Activated naive CD4-positive, alpha-beta T cell treated with anti-CD3 and anti-CD28 coated beads for 36 hours (primary cell): ENCODE measurements around the gene NID1. TPM values are rescaled to one million over a fixed set of nuclear protein-coding genes. Genes with fewer than 3 reads are reported as not detected.
"Not testable (repeated sequence)": the region's sequence is repeated elsewhere in the genome, so short reads cannot be mapped to it uniquely, and the experiment has no call there.

Experiments used
- CTCF ChIA-PET: fragments of 350-600 bp; sonication (Branson Sonifier 250); formaldehyde crosslinking; loops from one replicate; lab custom pipeline; 2021; ENCODE audit warnings: antibody characterized with exemption; lab: Charles Lee
- DNase-seq: peaks from one replicate; pipeline ENCODE4 v3.0.0-alpha.2; 2020
- H3K27ac Mint-ChIP-seq: one replicate; pipeline ENCODE4 v1.8.0; 2021; ENCODE audit warnings: mild to moderate bottlenecking, mixed read lengths
- H3K27me3 Mint-ChIP-seq: one replicate; pipeline ENCODE4 v1.8.0; 2021; ENCODE audit warnings: low read depth, mixed read lengths
- H3K36me3 Mint-ChIP-seq: one replicate; pipeline ENCODE4 v1.8.0; 2021; ENCODE audit warnings: low read depth, mixed read lengths
- H3K4me1 Mint-ChIP-seq: one replicate; pipeline ENCODE4 v1.8.0; 2021; ENCODE audit warnings: low read depth, mixed read lengths
- H3K4me3 Mint-ChIP-seq: one replicate; pipeline ENCODE4 v1.8.0; 2021; ENCODE audit warnings: mild to moderate bottlenecking, moderate library complexity, mixed read lengths
- H3K9me3 Mint-ChIP-seq: one replicate; pipeline ENCODE4 v1.8.0; 2021; ENCODE audit warnings: mixed read lengths
- intact Hi-C: fragments of 100-400 bp; cut with micrococcal nuclease; formaldehyde crosslinking; loops from one replicate; pipeline ENCODE4 v1.15.1; 2023
- total RNA-seq, 2 experiments: library from RNA; stranded (reverse); gene quantifications; one replicate each; pipeline ENCODE4 v1.2.3, GENCODE V29; 2021

Gene NID1
- total RNA-seq, 2 experiments from 2014 or later = 0.10 TPM; not detected in 1

DNA sequence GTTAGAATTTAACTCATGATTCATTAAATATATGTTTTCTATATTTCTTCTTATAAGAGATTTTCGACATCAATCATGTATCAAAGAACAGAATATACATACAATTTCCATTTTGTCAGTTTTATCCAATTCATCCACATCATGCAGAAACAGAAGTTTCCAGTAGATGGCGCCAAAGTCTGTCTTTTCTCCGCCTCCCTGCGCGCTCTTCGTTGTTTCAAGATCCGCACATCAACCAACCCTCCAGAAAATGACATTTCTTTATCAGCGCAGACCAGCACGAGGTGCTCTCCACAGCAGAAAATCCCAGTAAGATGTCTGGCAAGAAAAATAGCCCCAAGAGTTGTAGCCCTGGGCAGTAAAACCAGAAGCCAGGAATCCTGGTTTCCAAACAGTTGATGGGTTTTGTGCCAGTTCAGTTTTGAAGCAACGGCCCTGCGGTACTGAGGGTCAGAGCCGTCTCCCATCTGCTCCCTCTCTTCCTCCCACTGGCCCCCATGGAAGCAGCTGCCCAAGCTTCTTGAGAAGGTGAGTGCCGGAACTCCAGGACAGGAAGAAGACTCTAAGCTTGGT is 38.8 kb upstream of the NID1 start:
- Mint-ChIP-seq H3K9me3 (no peaks in the 10 kb centered on the region), H3K27me3 (no peaks in the 10 kb centered on the region), H3K4me3 (no peak overlapping the region), H3K27ac (no peak overlapping the region), H3K4me1 (peaks cover 2% of the 10 kb centered on the region), H3K36me3 (no peaks in the 10 kb centered on the region)
- CTCF ChIA-PET = interaction anchor here (0.6 to 2.1 kb wide), 8 partner anchors 10 to 471 kb away, joined by 3 to 10 read pairs (median 4); no protein-coding TSS in a partner anchor
- peak; percentile 80 for DNase-seq
- intact Hi-C loops = loop anchor here (1.0 to 10.0 kb wide), 4 partner anchors 387 to 1459 kb away; no protein-coding TSS in a partner anchor

DNA sequence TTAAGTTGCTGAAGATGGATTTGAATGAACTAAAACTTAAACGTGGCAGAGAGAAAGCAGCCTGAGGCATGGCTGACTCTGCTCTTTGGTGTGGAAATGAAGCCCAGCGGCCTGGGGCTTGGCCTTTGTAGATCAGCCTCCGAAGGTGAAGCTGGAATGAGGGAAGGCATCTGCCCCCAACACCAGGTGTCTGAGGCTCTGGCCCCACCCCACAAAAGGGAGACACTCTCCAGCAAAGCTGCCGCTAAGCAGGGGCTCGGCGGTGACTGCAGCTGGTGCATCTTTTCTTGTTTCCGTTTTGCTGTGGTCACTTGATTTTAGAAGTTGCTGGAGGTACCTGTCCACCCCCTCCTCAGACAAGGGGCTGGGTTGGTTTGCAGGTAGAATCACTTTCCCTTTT is 38.2 kb upstream of the NID1 start:
- Mint-ChIP-seq H3K27me3 (no peaks in the 10 kb centered on the region), H3K27ac (no peak overlapping the region), H3K4me1 (peaks cover 2% of the 10 kb centered on the region), H3K4me3 (no peak overlapping the region), H3K9me3 (no peaks in the 10 kb centered on the region), H3K36me3 (no peaks in the 10 kb centered on the region)
- CTCF ChIA-PET = interaction anchor here (1.0 kb wide), 1 partner anchor 424 kb away, joined by 3 read pairs; no protein-coding TSS in a partner anchor
- no peak for DNase-seq
- intact Hi-C loops = loop anchor here (1.0 to 10.0 kb wide), 4 partner anchors 387 to 1459 kb away; no protein-coding TSS in a partner anchor

DNA sequence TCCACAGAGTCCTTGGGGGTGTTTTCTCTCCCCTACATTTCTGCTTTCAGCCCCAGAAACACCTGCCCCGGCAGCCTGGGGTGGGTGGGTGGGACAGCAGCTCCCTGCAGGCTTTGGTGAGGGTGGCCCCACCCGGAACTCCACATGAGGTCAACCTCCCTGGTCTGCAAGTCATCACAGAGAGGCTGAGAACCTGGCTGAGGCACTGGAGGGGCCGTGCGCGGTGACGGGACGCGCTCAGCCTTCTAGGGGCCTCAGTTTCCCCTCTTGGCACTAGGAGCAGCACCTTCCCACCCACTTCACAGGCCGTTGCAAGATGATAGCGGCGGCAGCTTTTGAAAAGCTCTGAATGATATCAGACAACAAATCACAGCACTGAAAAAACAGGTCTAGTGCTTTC is 37.7 kb upstream of the NID1 start:
- Mint-ChIP-seq H3K27me3 (no peaks in the 10 kb centered on the region), H3K27ac (no peak overlapping the region), H3K9me3 (no peaks in the 10 kb centered on the region), H3K4me1 (peaks cover 2% of the 10 kb centered on the region), H3K36me3 (no peaks in the 10 kb centered on the region), H3K4me3 (no peak overlapping the region)
- no peak for DNase-seq
- CTCF ChIA-PET = interaction anchor here (1.0 kb wide), 1 partner anchor 424 kb away, joined by 3 read pairs; no protein-coding TSS in a partner anchor
- intact Hi-C loops = loop anchor here (1.0 to 10.0 kb wide), 4 partner anchors 388 to 1460 kb away; no protein-coding TSS in a partner anchor

DNA sequence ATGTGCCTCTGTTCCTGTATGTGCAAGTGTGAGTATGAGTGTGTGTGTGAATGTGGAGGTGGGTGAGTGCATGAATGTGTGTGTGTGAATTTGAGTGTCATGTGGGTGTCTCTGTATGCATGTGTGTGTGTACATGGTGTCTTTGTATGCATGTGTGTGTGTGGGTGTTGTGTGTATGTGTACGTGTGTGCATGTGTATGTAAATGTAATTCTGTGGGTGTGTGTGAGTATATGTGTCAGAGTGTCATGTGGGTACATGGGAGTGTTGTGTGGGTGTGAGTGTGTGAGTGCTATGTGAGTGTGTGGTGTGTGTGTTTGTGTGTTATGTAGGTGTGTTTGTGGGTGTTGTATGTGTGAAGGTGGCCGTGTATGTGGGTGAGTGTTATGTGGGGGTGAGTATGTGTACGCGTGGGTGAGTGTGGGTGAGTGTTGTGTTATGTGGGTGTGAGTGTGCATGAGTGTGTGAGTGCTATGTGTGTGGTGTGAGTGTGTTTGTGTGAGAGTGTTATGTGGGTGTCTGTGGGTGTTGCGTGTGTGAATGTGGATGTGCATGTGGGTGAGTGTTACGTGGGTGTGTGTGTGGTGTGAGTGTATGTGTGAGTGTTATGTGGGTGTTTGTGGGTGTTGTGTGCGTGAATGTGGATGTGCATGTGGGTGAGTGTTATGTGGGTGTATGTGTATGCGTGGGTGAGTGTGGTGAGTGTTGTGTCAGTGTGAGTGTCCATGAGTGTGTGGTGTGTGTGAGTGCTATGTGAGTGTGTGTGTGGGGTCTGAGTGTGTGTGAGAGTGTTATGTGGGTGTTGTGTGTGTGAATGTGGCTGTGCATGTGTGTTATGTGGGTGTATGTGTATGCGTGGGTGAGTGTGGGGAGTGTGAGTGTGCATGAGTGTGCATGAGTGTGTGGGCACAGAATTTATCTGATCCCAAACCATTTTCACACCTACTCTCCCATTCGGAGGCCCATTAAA is 36.6 kb upstream of the NID1 start:
- Mint-ChIP-seq H3K4me3 (no peak overlapping the region), H3K9me3 (peaks cover 7% of the 10 kb centered on the region), H3K27ac (no peak overlapping the region), H3K4me1 (peaks cover 2% of the 10 kb centered on the region), H3K36me3 (peaks cover 2% of the 10 kb centered on the region), H3K27me3 (no peaks in the 10 kb centered on the region)
- CTCF ChIA-PET = interaction anchor here (1.0 kb wide), 1 partner anchor 339 kb away, joined by 3 read pairs; no protein-coding TSS in a partner anchor
- intact Hi-C loops = loop anchor here (5.0 to 10.0 kb wide), 3 partner anchors 653 to 1461 kb away; no protein-coding TSS in a partner anchor
- DNase-seq = no peak

DNA sequence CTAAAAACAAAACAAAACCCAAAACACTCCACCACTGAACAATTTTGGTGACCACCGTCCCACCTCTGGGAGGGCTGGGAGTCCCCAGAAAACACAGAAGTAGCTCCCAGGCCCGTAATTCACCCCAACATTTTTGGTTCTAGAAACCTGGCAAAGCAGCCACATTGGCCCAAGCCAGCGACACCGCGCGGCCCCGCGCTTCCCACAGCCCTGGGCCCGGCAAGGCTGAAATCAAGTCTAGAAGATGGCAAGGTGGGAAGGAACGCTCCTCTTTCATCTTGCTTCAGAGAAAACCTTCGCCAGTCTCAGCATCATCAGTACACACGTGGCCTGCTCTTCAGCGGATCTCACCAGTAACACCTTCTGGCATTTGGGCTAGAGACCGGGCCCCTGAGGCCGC is 35.9 kb upstream of the NID1 start:
- H3K4me1 Mint-ChIP-seq = peaks cover 2% of the 10 kb centered on the region
- CTCF ChIA-PET = interaction anchor here (1.0 kb wide), 1 partner anchor 340 kb away, joined by 3 read pairs; no protein-coding TSS in a partner anchor
- intact Hi-C loops = loop anchor here (5.0 to 10.0 kb wide), 3 partner anchors 654 to 1462 kb away; no protein-coding TSS in a partner anchor

DNA sequence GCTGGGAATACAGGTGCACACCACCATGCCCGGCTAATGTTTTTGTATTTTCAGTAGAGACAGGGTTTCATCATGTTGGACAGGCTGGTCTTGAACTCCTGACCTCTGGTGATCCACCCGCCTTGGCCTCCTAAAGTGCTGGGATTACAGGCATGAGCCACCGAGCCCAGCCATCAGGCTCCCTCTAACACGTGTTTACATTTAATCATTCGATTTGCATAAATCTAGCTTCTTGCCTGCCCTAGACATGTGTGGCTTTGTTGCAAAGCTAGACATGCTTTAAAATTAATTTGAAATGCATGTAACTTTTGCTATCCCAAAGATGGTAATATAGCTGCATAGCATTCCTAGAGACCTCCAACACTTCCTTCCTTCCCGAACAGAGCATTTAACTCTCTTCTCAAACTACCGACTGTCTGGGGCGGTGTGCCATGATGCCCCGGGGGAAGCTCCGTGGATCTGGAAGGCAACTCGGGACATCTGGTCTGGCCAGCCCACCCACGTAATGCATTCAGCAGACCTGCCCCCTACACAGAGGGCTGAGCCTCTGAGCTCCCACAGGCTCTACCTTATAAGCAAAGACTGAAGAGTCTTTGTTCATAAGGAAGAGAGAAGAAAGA is 34.6 kb upstream of the NID1 start:
- H3K4me3 Mint-ChIP-seq = no peak overlapping the region
- H3K27me3 Mint-ChIP-seq = no peaks in the 10 kb centered on the region
- DNase-seq = no peak
- H3K9me3 Mint-ChIP-seq = peaks cover 7% of the 10 kb centered on the region
- H3K27ac Mint-ChIP-seq = no peak overlapping the region
- peaks cover 2% of the 10 kb centered on the region for H3K4me1 Mint-ChIP-seq
- CTCF ChIA-PET = interaction anchor here (0.6 to 0.9 kb wide), 2 partner anchors 31 to 40 kb away, joined by 3 read pairs; no protein-coding TSS in a partner anchor
- intact Hi-C loops = no loop called here
- peaks cover 2% of the 10 kb centered on the region for H3K36me3 Mint-ChIP-seq

More for the DNA sequence above, 35.9 kb upstream of the NID1 start:
- Mint-ChIP-seq H3K9me3 (peaks cover 7% of the 10 kb centered on the region), H3K4me3 (no peak overlapping the region), H3K27me3 (no peaks in the 10 kb centered on the region), H3K36me3 (peaks cover 2% of the 10 kb centered on the region), H3K27ac (no peak overlapping the region)
- DNase-seq = no peak

DNA sequence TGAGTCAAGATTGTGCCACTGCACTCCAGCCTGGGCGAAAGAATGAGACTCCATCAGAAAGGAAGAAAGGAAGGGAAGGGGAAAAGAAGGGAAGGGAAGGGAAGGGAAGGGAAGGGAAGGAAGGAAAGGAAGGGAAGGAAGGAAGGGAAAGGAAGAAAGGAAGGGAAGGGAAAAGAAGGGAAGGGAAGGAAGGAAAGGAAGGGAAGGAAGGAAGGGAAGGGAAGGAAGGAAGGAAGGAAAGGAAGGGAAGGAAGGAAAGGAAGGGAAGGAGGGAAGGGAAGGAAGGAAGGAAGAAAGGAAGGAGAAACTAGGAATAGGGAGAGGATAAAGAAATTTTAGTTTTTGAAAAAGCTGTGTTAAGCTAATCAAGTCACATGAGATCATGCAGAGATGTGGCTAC is 33.4 kb upstream of the NID1 start:
- Mint-ChIP-seq H3K36me3 (peaks cover 2% of the 10 kb centered on the region), H3K27me3 (peaks cover 4% of the 10 kb centered on the region), H3K9me3 (peaks cover 7% of the 10 kb centered on the region), H3K4me1 (no peaks in the 10 kb centered on the region), H3K4me3 (no peak overlapping the region), H3K27ac (no peak overlapping the region)
- CTCF ChIA-PET = no interaction called here
- no peak for DNase-seq
- intact Hi-C loops = no loop called here

DNA sequence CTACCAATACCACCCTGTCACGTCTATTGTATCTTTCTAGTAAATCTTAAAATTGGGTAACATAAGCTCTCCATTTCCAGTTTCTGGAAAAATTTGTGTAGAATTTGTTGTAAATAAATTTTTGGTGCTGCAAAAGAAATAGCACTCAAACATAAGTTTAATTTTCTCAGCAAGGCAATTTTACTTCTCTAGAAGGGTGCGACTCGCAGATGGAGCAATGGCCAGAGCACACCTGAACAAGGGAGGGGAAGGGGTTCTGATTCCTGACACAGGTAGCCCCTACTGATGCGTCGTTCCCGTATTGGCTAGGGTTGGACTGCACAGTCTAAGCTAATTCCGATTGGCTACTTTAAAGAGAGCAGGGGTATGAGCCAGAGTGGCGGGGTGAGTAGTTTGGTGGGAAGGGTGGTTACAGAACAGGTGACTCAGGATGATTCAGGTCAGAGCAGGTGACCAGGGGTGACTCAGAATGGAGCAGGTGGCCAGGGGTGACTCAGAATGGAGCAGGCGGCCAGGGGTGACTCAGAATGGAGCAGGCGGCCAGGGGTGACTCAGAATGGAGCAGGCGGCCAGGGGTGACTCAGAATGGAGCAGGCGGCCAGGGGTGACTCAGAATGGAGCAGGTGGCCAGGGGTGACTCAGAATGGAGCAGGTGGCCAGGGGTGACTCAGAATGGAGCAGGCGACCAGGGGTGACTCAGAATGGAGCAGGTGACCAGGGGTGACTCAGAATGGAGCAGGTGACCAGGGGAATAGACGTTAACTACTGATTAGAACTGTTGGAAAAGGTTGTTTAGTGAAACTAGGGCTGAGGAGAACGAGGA is 32.0 kb upstream of the NID1 start:
- H3K4me3 Mint-ChIP-seq, H3K27me3 Mint-ChIP-seq, H3K4me1 Mint-ChIP-seq, H3K9me3 Mint-ChIP-seq, intact Hi-C loops, H3K36me3 Mint-ChIP-seq, CTCF ChIA-PET: not testable (repeated sequence)
- peak overlapping the region; percentile 44 for H3K27ac Mint-ChIP-seq
- DNase-seq = peak; percentile 91

DNA sequence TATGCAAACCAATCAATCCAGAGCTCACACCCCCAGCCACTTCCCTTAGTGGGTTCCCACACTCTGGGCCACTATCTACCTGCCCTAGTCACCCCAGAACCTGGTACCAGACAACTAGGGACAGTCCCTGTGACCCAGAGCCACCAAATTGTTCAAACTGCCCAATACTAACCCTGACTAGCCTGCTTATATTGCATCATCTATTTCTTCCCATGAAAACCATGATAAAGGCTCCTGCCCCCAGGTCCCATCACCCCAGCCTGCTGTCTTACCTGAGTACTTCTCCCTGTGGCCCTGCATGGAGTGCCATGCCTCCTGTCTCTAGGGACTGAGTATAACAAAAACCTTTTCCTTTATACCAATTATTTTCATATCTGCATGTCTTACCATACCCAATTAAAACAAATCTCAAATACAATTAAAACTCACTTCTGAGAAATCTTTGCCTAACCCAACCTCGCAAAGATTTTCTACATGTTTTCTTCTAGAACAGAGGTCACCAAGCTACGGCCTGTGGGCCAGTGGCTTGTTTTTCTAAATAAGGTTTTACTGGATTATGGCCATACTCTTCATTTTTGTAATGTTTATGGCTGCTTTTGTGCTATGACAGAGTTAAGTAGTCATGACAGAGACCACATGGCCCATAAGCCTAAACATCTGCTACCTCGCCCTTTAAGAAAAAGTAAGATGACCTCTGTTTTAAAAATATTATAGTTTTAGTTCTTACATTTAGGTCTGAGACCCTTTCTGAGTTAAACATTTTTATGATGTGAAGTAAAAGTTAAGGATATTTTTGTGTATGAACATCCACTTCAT is 31.0 kb upstream of the NID1 start:
- H3K27me3 Mint-ChIP-seq = peaks cover 4% of the 10 kb centered on the region
- no peaks in the 10 kb centered on the region for H3K4me1 Mint-ChIP-seq
- peaks cover 2% of the 10 kb centered on the region for H3K36me3 Mint-ChIP-seq
- H3K27ac Mint-ChIP-seq = no peak overlapping the region
- intact Hi-C loops = no loop called here
- H3K9me3 Mint-ChIP-seq = peaks cover 7% of the 10 kb centered on the region
- no peak overlapping the region for H3K4me3 Mint-ChIP-seq
- CTCF ChIA-PET = no interaction called here
- no peak for DNase-seq

DNA sequence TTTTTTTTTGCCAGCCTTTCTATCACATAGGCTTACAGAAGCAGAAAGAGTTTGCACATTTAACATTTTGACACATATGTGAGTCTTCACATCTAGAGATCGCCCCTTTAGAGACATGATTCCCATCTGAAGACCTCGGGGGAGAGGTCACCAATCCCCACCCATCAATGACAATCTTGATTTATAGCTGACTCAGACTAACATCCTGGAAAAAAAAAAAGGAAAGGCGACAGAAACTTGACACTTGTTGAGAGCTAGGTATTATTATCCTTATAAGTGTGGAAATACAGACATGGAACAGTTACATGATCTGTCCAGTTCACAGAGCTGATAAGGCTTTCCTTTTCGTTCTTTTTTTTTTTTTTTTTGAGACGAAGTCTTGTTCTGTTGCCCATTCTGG is 28.0 kb upstream of the NID1 start:
- H3K27me3 Mint-ChIP-seq = peaks cover 4% of the 10 kb centered on the region
- intact Hi-C loops = no loop called here
- DNase-seq = no peak
- no peaks in the 10 kb centered on the region for H3K4me1 Mint-ChIP-seq
- H3K4me3 Mint-ChIP-seq = no peak overlapping the region
- peaks cover 2% of the 10 kb centered on the region for H3K36me3 Mint-ChIP-seq
- CTCF ChIA-PET = interaction anchor here (1.1 kb wide), 1 partner anchor 618 kb away, joined by 3 read pairs; no protein-coding TSS in a partner anchor
- no peak overlapping the region for H3K27ac Mint-ChIP-seq
- H3K9me3 Mint-ChIP-seq = peaks cover 7% of the 10 kb centered on the region
